Fibroblast of lung (primary cell): ENCODE measurements around the gene OSBPL9. TPM values are rescaled to one million over a fixed set of nuclear protein-coding genes. Genes with fewer than 3 reads are reported as not detected.

Experiments used
- DNase-seq, 2 donors: peaks; one replicate each; pipeline versions ENCODE4 v3.0.0 to v3.0.0-alpha.2; 2010; ENCODE audit warnings: low read depth in 2 of 2
- H2AFZ ChIP-seq: 2 replicates; pipeline ENCODE4 v1.5.1; 2012; ENCODE audit warnings: low read length, control low read depth, inconsistent platforms
- H3K27ac ChIP-seq: 2 replicates; pipeline ENCODE4 v1.5.1; 2011; ENCODE audit warnings: low read length, control low read depth; ENCODE audit not compliant: insufficient read depth
- H3K27me3 ChIP-seq: 2 replicates; pipeline ENCODE4 v1.5.1; 2011; ENCODE audit warnings: mild to moderate bottlenecking, low read length; ENCODE audit not compliant: control insufficient read depth, insufficient read depth
- H3K36me3 ChIP-seq: 2 replicates; pipeline ENCODE4 v1.5.1; 2011; ENCODE audit warnings: low read length; ENCODE audit not compliant: control insufficient read depth, insufficient read depth
- H3K4me1 ChIP-seq: 2 replicates; pipeline ENCODE4 v1.5.1; 2011; ENCODE audit warnings: low read length; ENCODE audit not compliant: control insufficient read depth, insufficient read depth; ENCODE audit errors: extremely low read depth
- H3K4me2 ChIP-seq: 2 replicates; pipeline ENCODE4 v1.5.1; 2011; ENCODE audit warnings: low read length, control low read depth; ENCODE audit not compliant: insufficient read depth; ENCODE audit errors: extremely low read depth
- H3K4me3 ChIP-seq, 4 experiments: fragments of 200-600 bp in 1 of 4; sonication (generic) in 1 of 4; replicated peaks in 1 of 4; 2 replicates each; pipeline ENCODE4 v1.5.1; 2011 to 2016; ENCODE audit warnings: low read length in 4 of 4, low read depth in 3 of 4, mild to moderate bottlenecking in 3 of 4, control low read depth in 2 of 4, inconsistent platforms in 1 of 4, mixed read lengths in 1 of 4; ENCODE audit not compliant: insufficient read depth in 1 of 4; ENCODE audit errors: control extremely low read depth in 1 of 4
- H3K79me2 ChIP-seq: 2 replicates; pipeline ENCODE4 v1.5.1; 2012; ENCODE audit warnings: mild to moderate bottlenecking, low read length, inconsistent platforms; ENCODE audit not compliant: control insufficient read depth, insufficient read depth
- H3K9ac ChIP-seq: 2 replicates; pipeline ENCODE4 v1.5.1; 2011; ENCODE audit warnings: mild to moderate bottlenecking, low read length, control low read depth; ENCODE audit not compliant: insufficient read depth
- H3K9me3 ChIP-seq: 2 replicates; pipeline ENCODE4 v1.5.1; 2012; ENCODE audit warnings: low read depth, low read length; ENCODE audit not compliant: control insufficient read depth, insufficient read depth
- H4K20me1 ChIP-seq: 2 replicates; pipeline ENCODE4 v1.5.1; 2011; ENCODE audit warnings: low read length; ENCODE audit not compliant: control insufficient read depth, insufficient read depth; ENCODE audit errors: extremely low read depth
- CTCF ChIP-seq, 2 donors: IDR thresholded peaks in 1 of 2; conservative IDR thresholded peaks in 1 of 2; 1 replicate in 1 of 2; 2 replicates in 1 of 2; pipeline ENCODE4 v1.5.1; 2011 to 2012; ENCODE audit warnings: low read length in 2 of 2, control low read depth in 1 of 2, inconsistent platforms in 1 of 2, low read depth in 1 of 2, mild to moderate bottlenecking in 1 of 2
- EZH2 ChIP-seq: IDR thresholded peaks from 2 replicates; pipeline ENCODE4 v1.5.1; 2012; ENCODE audit warnings: low read length, control low read depth, mild to moderate bottlenecking; ENCODE audit errors: missing control alignments
- polyA plus RNA-seq, 2 donors: library from polyadenylated mRNA; depleted of rRNA in 1 of 2; stranded (reverse) in 1 of 2; unstranded in 1 of 2; fragments of >200 nt; gene quantifications; 2 replicates each; pipeline ENCODE4 v1.2.1, GENCODE V29; 2011 to 2012; ENCODE audit warnings: missing spikeins in 1 of 2
- total RNA-seq: library from RNA; depleted of rRNA; stranded (reverse); fragments of >200 nt; gene quantifications from 2 replicates; pipeline ENCODE4 v1.2.1, GENCODE V29; 2014

The OSBPL9 gene
- total and polyA plus RNA-seq, 2 donors (not counting 1 experiment from before 2014, with no cell fraction given), result 62.5 to 90.7 TPM

- Histone ChIP-seq H3K36me3 (peaks cover 11% of the 10 kb centered on the region), H2AFZ (no peak overlapping the region)
- TF ChIP-seq CTCF (conservative IDR thresholded peaks at IDR 0.05 in 1 of 2, IDR thresholded peaks at IDR 0.05 in 1 of 2; ENCODE audit: low read depth in 1 of 2, low read length in 2 of 2) (no peak), EZH2 (no peak)
Observed at GRCh38 chr1:51791888-51792287, 175.0 kb downstream of the OSBPL9 start.

GRCh38 chr1:51792864-51793263 is 176.0 kb downstream of the OSBPL9 start:
- Histone ChIP-seq H3K79me2 (no peaks in the 10 kb centered on the region), H3K4me1 (no peaks in the 10 kb centered on the region), H3K36me3 (peaks cover 11% of the 10 kb centered on the region), H3K27me3 (no peaks in the 10 kb centered on the region), H4K20me1 (no peaks in the 10 kb centered on the region), H3K9ac (no peak overlapping the region), H3K4me2 (no peak overlapping the region), H3K27ac (peak overlapping the region; percentile 6), H3K4me3 (no peak overlapping the region), H3K9me3 (no peaks in the 10 kb centered on the region), H2AFZ (no peak overlapping the region)
- TF ChIP-seq EZH2 (no peak), CTCF (conservative IDR thresholded peaks at IDR 0.05 in 1 of 2, IDR thresholded peaks at IDR 0.05 in 1 of 2; ENCODE audit: low read depth in 1 of 2, low read length in 2 of 2) (no peak)
- peak; percentile 65 to 66 for DNase-seq

More at GRCh38 chr1:51791888-51792287, 175.0 kb downstream of the OSBPL9 start:
- no peaks in the 10 kb centered on the region for H3K27me3 ChIP-seq
- no peaks in the 10 kb centered on the region for H3K9me3 ChIP-seq
- no peak overlapping the region for H3K4me3 ChIP-seq
- H3K27ac ChIP-seq, result no peak overlapping the region
- DNase-seq, result no peak
- H3K4me2 ChIP-seq, result no peak overlapping the region
- no peaks in the 10 kb centered on the region for H3K4me1 ChIP-seq
- H3K79me2 ChIP-seq, result no peaks in the 10 kb centered on the region
- H3K9ac ChIP-seq, result no peak overlapping the region
- H4K20me1 ChIP-seq, result no peaks in the 10 kb centered on the region

- H2AFZ ChIP-seq, result no peak overlapping the region
- H3K9ac ChIP-seq, result no peak overlapping the region
- H3K4me3 ChIP-seq, result no peak overlapping the region
- no peak for TF ChIP-seq EZH2
- TF ChIP-seq CTCF (conservative IDR thresholded peaks at IDR 0.05 in 1 of 2, IDR thresholded peaks at IDR 0.05 in 1 of 2; ENCODE audit: low read depth in 1 of 2, low read length in 2 of 2), result no peak
- no peak overlapping the region for H3K27ac ChIP-seq
- H3K9me3 ChIP-seq, result no peaks in the 10 kb centered on the region
- H3K79me2 ChIP-seq, result no peaks in the 10 kb centered on the region
- H4K20me1 ChIP-seq, result no peaks in the 10 kb centered on the region
- peaks cover 8% of the 10 kb centered on the region for H3K36me3 ChIP-seq
- no peaks in the 10 kb centered on the region for H3K4me1 ChIP-seq
- no peak for DNase-seq
- H3K4me2 ChIP-seq, result no peak overlapping the region
- H3K27me3 ChIP-seq, result no peaks in the 10 kb centered on the region
Observed at GRCh38 chr1:51794260-51794659, 177.4 kb downstream of the OSBPL9 start.
